ENCODE data around the gene CNGA3. TPM values are rescaled to one million over a fixed set of nuclear protein-coding genes. Genes with fewer than 3 reads are reported as not detected.

The CNGA3 gene
- total RNA-seq, 4 donors from 2014 or later, result 0.44 to 0.57 (median 0.48) TPM; not detected in 1

- Histone ChIP-seq H3K27ac (no peak overlapping the region), H3K4me3 (no peak overlapping the region), H3K36me3 (no peaks in the 10 kb centered on the region), H3K4me1 (no peaks in the 10 kb centered on the region), H3K27me3 (no peaks in the 10 kb centered on the region), H3K9me3 (peaks cover 0 to 11% (median 3%) of the 10 kb centered on the region in 3 donors)
- DNase-seq, result no peak
- intact Hi-C loops (cut with DNase I), result no loop called here
- 58 to 61% methylated on average over 6 of the region's 6 CpGs for WGBS, 2 donors
- TF ChIP-seq, protein P1, sequence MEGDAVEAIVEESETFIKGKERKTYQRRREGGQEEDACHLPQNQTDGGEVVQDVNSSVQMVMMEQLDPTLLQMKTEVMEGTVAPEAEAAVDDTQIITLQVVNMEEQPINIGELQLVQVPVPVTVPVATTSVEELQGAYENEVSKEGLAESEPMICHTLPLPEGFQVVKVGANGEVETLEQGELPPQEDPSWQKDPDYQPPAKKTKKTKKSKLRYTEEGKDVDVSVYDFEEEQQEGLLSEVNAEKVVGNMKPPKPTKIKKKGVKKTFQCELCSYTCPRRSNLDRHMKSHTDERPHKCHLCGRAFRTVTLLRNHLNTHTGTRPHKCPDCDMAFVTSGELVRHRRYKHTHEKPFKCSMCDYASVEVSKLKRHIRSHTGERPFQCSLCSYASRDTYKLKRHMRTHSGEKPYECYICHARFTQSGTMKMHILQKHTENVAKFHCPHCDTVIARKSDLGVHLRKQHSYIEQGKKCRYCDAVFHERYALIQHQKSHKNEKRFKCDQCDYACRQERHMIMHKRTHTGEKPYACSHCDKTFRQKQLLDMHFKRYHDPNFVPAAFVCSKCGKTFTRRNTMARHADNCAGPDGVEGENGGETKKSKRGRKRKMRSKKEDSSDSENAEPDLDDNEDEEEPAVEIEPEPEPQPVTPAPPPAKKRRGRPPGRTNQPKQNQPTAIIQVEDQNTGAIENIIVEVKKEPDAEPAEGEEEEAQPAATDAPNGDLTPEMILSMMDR (IDR thresholded peaks at IDR 0.05), result no peak
- no peak for TF ChIP-seq POLR2A (IDR thresholded peaks at IDR 0.05)
These were observed 73.9 kb downstream of the CNGA3 start for GRCh38 chr2:98419977-98420725.

- intact Hi-C loops (cut with DNase I), result no loop called here
- Histone ChIP-seq H3K36me3 (no peaks in the 10 kb centered on the region), H3K27ac (no peak overlapping the region), H3K9me3 (peaks cover 0 to 11% (median 3%) of the 10 kb centered on the region in 3 donors), H3K4me1 (no peaks in the 10 kb centered on the region), H3K27me3 (no peaks in the 10 kb centered on the region), H3K4me3 (no peak overlapping the region)
- no peak for DNase-seq
- no peak for TF ChIP-seq POLR2A (IDR thresholded peaks at IDR 0.05)
- TF ChIP-seq, protein P1 (IDR thresholded peaks at IDR 0.05), result no peak
These were observed 76.2 kb downstream of the CNGA3 start for GRCh38 chr2:98422449-98422848.

DNA sequence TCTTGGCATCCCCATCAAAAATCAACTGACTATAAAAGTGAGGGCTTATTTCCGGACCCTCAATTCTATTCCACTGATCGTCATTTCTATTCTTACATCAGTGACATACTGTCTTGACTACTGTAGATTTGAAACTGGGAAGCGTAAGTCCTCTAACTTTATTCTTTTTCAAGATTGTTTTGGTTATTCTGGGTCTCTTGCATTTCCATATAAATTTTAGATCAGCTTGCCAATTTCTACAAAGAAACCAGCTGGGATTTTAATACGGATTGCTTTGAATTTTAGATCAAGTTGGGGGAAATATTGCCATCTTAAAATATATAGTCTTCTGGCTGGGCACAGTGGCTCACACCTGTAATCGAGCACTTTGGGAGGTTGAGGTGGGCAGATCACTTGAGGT lies 80.5 kb downstream of the CNGA3 start:
- peaks cover 0 to 11% (median 3%) of the 10 kb centered on the region in 3 donors for H3K9me3 ChIP-seq
- no peak for DNase-seq
- intact Hi-C loops (cut with DNase I), result no loop called here
- 87 to 91% methylated on average over 5 of the region's 5 CpGs for WGBS, 2 donors
- no peak for TF ChIP-seq POLR2A (IDR thresholded peaks at IDR 0.05)
- TF ChIP-seq, protein P1 (IDR thresholded peaks at IDR 0.05), result no peak
- H3K4me1 ChIP-seq, result no peaks in the 10 kb centered on the region
- no peak overlapping the region for H3K4me3 ChIP-seq
- no peak overlapping the region for H3K27ac ChIP-seq
- H3K36me3 ChIP-seq, result no peaks in the 10 kb centered on the region
- H3K27me3 ChIP-seq, result no peaks in the 10 kb centered on the region

DNA sequence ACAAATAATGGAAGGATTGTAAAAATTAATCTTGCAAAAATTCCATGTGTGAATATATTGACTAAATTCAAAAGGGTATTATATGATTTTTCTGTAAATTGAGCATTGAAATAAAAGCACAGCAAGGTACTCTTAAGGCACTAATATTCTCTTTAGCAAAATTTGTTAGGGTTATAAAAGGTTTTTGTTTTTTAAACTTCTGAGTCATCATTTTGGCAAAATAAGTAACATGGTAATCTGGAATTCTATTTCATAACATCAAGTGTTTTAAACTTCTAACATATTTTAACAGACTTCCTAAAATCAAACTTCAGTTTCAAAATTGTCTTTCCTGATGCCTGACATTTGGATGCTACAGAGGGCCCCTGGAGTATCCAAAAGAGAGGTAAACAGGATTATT lies 85.9 kb downstream of the CNGA3 start:
- no peaks in the 10 kb centered on the region for H3K4me1 ChIP-seq
- no peaks in the 10 kb centered on the region for H3K27me3 ChIP-seq
- H3K4me3 ChIP-seq, result no peak overlapping the region
- H3K36me3 ChIP-seq, result no peaks in the 10 kb centered on the region
- TF ChIP-seq, protein P1 (IDR thresholded peaks at IDR 0.05), result no peak
- no peak for TF ChIP-seq POLR2A (IDR thresholded peaks at IDR 0.05)
- intact Hi-C loops (cut with DNase I), result no loop called here
- H3K27ac ChIP-seq, result no peak overlapping the region
- peaks cover 0 to 4% (median 0%) of the 10 kb centered on the region in 3 donors for H3K9me3 ChIP-seq
- no peak for DNase-seq

DNA sequence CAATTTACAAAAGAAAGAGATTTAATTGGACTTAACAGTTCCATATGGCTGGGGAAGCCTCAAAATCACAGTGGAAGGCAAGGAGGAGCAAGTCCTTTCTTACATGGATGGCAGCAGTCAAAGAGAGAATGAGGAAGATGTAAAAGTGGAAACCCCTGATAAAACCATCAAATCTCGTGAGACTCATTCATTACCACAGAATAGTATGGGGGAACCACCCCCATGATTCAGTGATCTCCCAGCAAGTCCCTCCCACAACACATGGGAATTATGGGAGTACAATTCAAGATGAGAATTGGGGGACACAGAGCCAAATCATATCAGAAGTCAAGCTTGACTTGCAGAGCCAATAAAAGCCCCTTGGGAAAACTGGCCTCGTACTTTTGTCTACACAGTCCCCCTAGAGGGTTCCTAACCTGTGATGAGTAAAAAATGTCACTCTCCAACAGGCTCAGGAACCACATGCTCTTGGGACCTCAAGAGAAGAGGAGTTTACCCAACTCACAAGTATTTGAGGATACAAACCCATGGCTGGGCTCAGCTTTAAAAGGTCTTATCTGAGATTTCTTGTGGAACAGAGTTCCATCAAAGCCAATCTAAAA lies 87.2 kb downstream of the CNGA3 start:
- TF ChIP-seq, protein P1 (IDR thresholded peaks at IDR 0.05), result no peak
- TF ChIP-seq POLR2A (IDR thresholded peaks at IDR 0.05), result no peak
- intact Hi-C loops (cut with DNase I), result no loop called here
- Histone ChIP-seq H3K4me3 (no peak overlapping the region), H3K27ac (no peak overlapping the region), H3K9me3 (peaks cover 0 to 4% (median 0%) of the 10 kb centered on the region in 3 donors), H3K36me3 (no peaks in the 10 kb centered on the region), H3K27me3 (no peaks in the 10 kb centered on the region), H3K4me1 (no peaks in the 10 kb centered on the region)
- DNase-seq, result no peak
- WGBS, 2 donors, result 58 to 67% methylated on average over 2 of the region's 2 CpGs
